Epithelial cell of esophagus (primary cell): ENCODE measurements around the gene CDH3.

Experiments used
- DNase-seq: peaks from one replicate; pipeline ENCODE4 v3.0.0; 2010; ENCODE audit warnings: low read depth
- H3K4me3 ChIP-seq: 2 replicates; pipeline ENCODE4 v1.5.1; 2011; ENCODE audit warnings: mild to moderate bottlenecking, low read length, control low read depth
- TF ChIP-seq, protein P1 (sequence below): IDR thresholded peaks from 2 replicates; pipeline ENCODE4 v1.5.1; 2011; ENCODE audit warnings: low read depth, mild to moderate bottlenecking, low read length, control low read depth, inconsistent platforms; ENCODE audit not compliant: insufficient read depth; ENCODE audit errors: missing control alignments

The CDH3 gene

DNA sequence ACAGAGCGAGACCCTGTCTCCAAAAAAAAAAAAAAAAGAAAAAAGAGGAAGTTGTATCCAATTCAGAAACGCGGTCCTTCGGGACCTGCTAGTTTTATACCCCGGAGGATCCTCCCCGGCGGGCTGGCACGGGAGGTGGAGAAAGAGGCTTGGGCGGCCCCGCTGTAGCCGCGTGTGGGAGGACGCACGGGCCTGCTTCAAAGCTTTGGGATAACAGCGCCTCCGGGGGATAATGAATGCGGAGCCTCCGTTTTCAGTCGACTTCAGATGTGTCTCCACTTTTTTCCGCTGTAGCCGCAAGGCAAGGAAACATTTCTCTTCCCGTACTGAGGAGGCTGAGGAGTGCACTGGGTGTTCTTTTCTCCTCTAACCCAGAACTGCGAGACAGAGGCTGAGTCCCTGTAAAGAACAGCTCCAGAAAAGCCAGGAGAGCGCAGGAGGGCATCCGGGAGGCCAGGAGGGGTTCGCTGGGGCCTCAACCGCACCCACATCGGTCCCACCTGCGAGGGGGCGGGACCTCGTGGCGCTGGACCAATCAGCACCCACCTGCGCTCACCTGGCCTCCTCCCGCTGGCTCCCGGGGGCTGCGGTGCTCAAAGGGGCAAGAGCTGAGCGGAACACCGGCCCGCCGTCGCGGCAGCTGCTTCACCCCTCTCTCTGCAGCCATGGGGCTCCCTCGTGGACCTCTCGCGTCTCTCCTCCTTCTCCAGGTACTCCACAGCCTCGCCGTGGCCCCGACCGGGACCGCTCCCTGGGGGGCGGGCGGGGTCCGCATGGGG, at the start of gene CDH3:
TSS of gene CDH3 (plus strand) at position 596 of the 779 bp plus-strand sequence. CDS start at position 666, 70 bp downstream.
- peak within 1 kb of the TSS; percentile 88 for H3K4me3 ChIP-seq

DNA sequence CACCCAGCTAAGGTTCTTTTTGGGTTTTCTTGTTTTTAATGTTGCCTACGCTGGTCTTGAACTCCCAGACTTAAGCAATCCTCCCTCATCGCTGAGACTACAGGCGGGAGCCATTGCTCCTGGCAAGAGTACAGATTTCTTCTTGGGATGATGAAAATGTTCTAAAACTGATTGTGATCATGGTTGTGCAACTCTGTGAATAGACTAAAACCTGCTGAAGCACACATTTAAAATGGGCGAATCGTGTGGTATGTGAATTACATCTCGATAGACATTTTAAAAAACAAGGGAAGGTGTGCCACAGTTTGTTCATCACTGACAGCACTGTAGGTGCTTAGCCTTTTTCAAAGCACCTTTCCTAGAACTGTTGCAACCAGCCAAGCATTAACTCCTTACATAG, 48.8 kb upstream of the CDH3 start:
- peak; percentile 55 for DNase-seq
- TF ChIP-seq, protein P1, sequence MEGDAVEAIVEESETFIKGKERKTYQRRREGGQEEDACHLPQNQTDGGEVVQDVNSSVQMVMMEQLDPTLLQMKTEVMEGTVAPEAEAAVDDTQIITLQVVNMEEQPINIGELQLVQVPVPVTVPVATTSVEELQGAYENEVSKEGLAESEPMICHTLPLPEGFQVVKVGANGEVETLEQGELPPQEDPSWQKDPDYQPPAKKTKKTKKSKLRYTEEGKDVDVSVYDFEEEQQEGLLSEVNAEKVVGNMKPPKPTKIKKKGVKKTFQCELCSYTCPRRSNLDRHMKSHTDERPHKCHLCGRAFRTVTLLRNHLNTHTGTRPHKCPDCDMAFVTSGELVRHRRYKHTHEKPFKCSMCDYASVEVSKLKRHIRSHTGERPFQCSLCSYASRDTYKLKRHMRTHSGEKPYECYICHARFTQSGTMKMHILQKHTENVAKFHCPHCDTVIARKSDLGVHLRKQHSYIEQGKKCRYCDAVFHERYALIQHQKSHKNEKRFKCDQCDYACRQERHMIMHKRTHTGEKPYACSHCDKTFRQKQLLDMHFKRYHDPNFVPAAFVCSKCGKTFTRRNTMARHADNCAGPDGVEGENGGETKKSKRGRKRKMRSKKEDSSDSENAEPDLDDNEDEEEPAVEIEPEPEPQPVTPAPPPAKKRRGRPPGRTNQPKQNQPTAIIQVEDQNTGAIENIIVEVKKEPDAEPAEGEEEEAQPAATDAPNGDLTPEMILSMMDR: no peak
- no peak overlapping the region for H3K4me3 ChIP-seq

More for the DNA sequence above, at the start of gene CDH3:
- DNase-seq: peak; percentile 95
- TF ChIP-seq, protein P1: no peak

GRCh38 chr16:68599586-68599985, 45.5 kb upstream of the CDH3 start:
- H3K4me3 ChIP-seq: no peak overlapping the region
- DNase-seq: peak; percentile 51
- TF ChIP-seq, protein P1: no peak

DNA sequence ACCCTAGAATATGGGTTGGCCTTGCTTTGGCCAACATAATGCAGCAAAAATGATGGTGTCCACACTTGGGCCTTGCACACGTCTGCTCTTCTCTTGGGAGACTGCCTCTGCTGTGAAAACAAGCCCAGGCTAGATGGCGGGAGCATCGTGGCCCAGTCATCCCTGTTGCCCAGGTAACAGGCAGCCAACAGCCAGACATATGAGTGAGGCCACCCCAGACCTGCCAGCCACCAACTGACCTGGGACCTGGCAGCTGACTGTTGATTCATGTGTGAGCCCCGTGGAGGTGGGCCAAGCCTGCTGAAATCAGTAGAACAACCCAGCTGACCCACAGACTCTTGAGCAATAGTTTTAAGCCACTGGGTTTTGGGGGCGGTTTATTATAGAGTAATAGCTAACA, 39.4 kb upstream of the CDH3 start:
- DNase-seq: peak; percentile 96
- TF ChIP-seq, protein P1: no peak

GRCh38 chr16:68607443-68607842, 37.7 kb upstream of the CDH3 start:
- TF ChIP-seq, protein P1: no peak
- no peak overlapping the region for H3K4me3 ChIP-seq
- DNase-seq: no peak

More for the DNA sequence above, 39.4 kb upstream of the CDH3 start:
- no peak overlapping the region for H3K4me3 ChIP-seq

DNA sequence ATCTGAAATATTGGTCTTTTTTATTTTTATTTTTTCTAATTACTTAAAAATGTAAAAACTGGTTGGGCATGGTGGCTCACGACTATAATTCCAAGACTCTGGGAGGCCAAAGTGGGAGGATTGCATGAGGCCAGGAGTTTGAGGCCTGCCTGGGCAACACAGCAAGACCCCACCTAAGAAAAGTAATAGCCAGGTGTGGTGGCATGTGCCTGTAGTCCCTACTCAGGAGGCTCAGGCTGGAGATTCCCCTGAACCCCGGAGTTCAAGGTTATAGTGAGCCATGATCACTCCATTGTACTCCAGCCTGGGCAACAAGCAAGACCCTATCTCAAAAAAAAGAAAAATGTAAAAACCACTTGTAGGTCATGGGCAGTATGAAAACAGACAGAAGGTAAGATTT, 36.8 kb upstream of the CDH3 start:
- TF ChIP-seq, protein P1: no peak
- no peak overlapping the region for H3K4me3 ChIP-seq
- no peak for DNase-seq

DNA sequence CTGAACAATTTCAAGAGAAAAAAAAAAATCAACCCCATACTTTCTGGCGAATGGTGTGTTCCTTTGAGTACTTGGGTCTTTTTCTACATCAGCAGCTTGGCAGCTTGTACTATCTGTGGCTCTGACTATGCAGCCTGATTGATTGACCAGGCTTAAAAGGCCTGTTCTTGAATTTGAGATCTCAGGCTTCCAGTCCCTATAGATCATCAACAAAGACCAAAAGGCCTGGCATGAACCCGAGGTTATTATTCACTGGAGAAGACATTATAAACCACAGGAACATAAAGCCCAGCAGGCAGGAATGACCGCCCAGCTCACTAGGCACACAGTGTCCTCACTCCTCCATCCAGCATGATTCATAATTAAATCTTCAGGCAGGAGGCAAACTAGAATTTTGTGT, 32.1 kb upstream of the CDH3 start:
- peak; percentile 35 for DNase-seq
- H3K4me3 ChIP-seq: no peak overlapping the region
- TF ChIP-seq, protein P1: no peak
